ENCODE measurements around the gene TCF19.
"Not testable (repeated sequence)": the region's sequence is repeated elsewhere in the genome, so short reads cannot be mapped to it uniquely, and the experiment has no call there.

DNA sequence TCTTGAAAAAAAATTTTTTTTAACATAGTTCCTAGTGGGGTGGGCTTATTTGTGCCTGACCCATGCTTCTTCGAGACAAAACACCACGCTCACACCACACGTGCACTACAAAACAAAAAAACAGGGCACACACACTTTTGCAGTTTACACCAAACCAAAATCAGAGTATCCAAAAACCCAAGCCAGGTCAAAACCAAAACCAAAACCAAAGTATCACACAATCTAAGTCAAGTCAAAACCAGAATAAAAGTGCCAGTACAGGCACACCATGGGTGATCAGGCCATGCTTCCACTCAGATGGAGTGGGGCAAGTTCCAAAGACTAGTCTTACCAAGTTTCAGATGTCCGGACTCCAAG lies 27.3 kb downstream of the TCF19 start:
- TF ChIP-seq, protein P1, sequence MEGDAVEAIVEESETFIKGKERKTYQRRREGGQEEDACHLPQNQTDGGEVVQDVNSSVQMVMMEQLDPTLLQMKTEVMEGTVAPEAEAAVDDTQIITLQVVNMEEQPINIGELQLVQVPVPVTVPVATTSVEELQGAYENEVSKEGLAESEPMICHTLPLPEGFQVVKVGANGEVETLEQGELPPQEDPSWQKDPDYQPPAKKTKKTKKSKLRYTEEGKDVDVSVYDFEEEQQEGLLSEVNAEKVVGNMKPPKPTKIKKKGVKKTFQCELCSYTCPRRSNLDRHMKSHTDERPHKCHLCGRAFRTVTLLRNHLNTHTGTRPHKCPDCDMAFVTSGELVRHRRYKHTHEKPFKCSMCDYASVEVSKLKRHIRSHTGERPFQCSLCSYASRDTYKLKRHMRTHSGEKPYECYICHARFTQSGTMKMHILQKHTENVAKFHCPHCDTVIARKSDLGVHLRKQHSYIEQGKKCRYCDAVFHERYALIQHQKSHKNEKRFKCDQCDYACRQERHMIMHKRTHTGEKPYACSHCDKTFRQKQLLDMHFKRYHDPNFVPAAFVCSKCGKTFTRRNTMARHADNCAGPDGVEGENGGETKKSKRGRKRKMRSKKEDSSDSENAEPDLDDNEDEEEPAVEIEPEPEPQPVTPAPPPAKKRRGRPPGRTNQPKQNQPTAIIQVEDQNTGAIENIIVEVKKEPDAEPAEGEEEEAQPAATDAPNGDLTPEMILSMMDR (IDR thresholded peaks at IDR 0.05), result not testable (repeated sequence)
- not testable (repeated sequence) for TF ChIP-seq POLR2AphosphoS5, POLR2A (IDR thresholded peaks at IDR 0.05)
